ENCODE measurements around the gene CHST3.

Gene CHST3

GRCh38 chr10:71998840-71999194 is 34.6 kb downstream of the CHST3 start:
- no peak for TF ChIP-seq CTCF (IDR thresholded peaks at IDR 0.05; ENCODE audit: low read depth, low read length)
- no peak overlapping the region for H3K4me3 ChIP-seq (ENCODE audit: low read depth, low read length)

- H3K4me3 ChIP-seq (ENCODE audit: low read depth, low read length), result no peak overlapping the region
- TF ChIP-seq CTCF (IDR thresholded peaks at IDR 0.05; ENCODE audit: low read depth, low read length), result no peak
Measured at GRCh38 chr10:71999360-72000072, 35.3 kb downstream of the CHST3 start.

DNA sequence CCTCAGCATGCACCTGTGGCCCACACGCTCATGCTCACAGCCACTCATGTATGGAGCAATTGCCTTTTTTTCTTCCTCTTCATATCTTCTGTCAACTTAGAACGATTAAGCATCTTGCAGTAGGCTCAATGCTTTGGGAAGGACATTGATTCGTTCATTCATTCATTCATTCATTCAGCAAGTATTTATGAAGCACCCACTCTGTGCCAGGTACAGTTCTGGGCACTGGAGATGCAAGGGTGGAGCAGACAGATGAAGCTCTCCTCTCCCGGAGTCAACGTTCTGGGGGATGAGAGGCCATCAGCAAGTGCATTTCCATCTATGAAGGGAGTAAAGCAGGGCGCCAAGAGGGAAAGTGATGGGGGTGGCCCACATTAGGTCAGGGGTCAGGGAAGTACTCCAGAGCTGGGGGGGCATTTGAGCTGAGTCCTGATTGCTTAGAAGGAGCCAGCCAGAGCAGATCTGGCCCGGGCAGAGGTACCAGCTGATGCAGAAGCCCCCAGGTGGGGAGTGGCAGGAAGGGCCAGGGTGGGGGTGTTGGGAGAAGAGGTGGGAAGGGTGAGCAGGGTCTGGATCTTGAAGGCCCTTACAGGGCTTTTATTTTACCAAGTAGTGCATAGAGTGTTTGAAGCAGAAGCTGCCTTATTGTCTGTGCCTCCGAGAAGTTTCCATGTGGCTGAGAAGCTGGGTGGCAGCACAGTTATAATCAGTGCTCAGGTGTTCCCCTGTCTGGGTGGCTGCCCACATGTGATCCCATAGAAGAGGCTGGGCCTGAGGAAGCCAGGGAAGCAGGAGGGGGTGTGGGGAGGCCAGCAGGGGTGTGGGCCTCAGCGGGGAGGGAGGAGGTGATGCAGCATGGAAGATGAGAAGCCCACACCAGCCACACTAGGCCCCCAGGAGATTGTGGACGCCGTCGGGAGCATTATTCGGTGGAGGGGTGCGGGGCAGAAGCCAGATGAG is 36.2 kb downstream of the CHST3 start:
- TF ChIP-seq CTCF (IDR thresholded peaks at IDR 0.05; ENCODE audit: low read depth, low read length), result no peak
- no peak overlapping the region for H3K4me3 ChIP-seq (ENCODE audit: low read depth, low read length)

DNA sequence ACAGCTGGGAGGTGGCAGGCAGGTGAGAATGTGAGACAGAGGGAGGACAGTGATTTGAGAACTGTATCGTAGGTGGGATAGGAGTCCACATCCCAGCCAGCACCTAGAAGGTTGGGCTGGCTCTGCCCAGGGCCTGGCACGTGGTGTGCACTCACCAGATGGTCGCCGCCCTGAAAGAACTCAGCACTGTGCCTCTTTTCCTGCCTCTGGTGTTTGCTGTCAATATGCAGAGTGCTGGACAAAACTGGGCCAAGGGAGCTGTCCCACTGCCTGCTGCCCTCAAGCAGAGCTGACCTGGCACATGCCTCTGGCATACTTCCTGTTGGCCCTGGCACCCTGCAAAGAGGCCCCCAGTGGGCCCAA is 36.8 kb downstream of the CHST3 start:
- no peak overlapping the region for H3K4me3 ChIP-seq (ENCODE audit: low read depth, low read length)
- TF ChIP-seq CTCF (IDR thresholded peaks at IDR 0.05; ENCODE audit: low read depth, low read length), result no peak

DNA sequence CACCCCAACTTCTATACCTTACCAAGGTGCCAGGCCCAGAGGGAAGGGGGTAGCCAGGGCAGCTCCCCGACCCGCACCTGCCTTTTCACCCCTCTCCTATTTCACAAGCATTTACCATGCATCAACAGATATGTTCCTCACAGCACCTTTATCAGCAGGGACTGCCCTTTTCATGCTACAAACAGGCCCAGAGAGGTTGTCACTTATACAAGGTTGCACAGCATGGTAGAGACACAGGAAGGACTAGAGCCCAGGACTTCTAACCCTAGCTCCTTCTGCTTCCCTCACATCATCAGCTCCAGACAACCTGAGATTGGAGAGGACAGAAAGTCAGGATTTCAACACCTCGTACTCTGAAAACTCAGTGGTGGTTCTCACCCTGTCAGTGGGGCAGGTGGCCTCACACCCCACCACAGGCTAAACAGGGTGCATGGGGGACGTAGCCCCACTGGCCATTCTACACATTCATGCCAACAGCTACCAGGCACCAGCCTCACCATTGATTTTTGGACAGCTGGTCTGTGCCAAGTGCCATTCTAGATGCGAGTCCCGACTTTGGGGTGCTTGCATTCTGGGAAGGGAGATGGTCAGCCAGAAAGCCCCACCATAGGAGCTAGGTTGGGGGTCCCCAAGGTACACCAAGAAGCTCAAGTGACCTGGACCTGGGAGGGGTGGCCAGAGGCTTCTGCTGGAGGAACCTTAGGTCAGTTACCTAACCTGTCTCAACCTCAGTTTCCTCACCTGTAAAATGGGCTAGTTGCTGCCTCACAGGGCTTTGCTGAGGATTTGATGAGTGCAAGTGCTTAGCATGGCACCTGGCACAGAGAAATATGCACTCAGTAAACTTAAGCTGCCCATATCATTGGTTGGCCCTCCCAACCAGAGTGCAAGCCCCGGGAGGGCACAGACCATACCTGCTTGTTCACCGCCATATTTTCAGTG is 38.4 kb downstream of the CHST3 start:
- no peak overlapping the region for H3K4me3 ChIP-seq (ENCODE audit: low read depth, low read length)

DNA sequence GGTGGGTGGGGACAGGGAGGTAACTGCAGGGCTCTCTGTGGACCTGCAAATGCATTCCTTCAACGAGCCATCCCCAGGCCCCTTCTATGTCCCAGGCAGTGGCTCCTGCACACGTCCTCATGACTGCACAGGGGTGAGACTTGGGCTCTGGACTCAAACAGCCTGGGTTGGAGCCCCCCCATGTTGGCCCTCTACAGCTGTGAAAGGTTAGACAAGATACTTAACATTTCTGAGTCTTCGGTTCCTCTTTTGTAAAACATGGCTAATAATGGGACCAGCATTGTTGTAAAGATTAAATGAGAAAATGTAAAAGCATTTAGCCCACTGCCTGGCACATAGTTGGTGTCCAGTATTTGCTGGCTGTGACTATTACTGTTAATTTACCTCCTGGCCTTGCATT is 41.8 kb downstream of the CHST3 start:
- TF ChIP-seq CTCF (IDR thresholded peaks at IDR 0.05; ENCODE audit: low read depth, low read length), result no peak
- no peak overlapping the region for H3K4me3 ChIP-seq (ENCODE audit: low read depth, low read length)

More for the DNA sequence above, 38.4 kb downstream of the CHST3 start:
- no peak for TF ChIP-seq CTCF (IDR thresholded peaks at IDR 0.05; ENCODE audit: low read depth, low read length)

Measured in WI38 (cell line).